A549 (cell line): Measurements from ENCODE around the gene APH1B.
"Not testable (repeated sequence)": the region's sequence is repeated elsewhere in the genome, so short reads cannot be mapped to it uniquely, and the experiment has no call there.

Source experiments
- BHLHE40 ChIP-seq: IDR thresholded peaks from 2 replicates; pipeline ENCODE4 v1.6.1; 2012; ENCODE audit warnings: low read depth, low read length, inconsistent platforms
- CTCF ChIP-seq: fragments of >200 bp; sonication (Bioruptor Twin); formaldehyde crosslinking; IDR thresholded peaks from 3 replicates; pipeline ENCODE4 v1.5.1; 2016
- EP300 ChIP-seq, 2 experiments: fragments of >200 bp; sonication (Bioruptor Twin); formaldehyde crosslinking; IDR thresholded peaks; 2 replicates in 1 of 2; 3 replicates in 1 of 2; pipeline ENCODE4 v1.6.1; 2016 to 2017
- HOXA7 ChIP-seq: fragments of 250-450 bp; sonication (Bioruptor Pico); IDR thresholded peaks from 2 replicates; pipeline ENCODE4 v1.5.0; 2020; ENCODE audit warnings: mild to moderate bottlenecking, moderate library complexity
- MAZ ChIP-seq: fragments of 150-350 bp; IDR thresholded peaks from 2 replicates; pipeline ENCODE4 v1.6.1; 2014; ENCODE audit warnings: antibody characterized with exemption, low read depth, low read length, borderline replicate concordance
- NR3C1 ChIP-seq: fragments of >200 bp; sonication (Bioruptor Twin); formaldehyde crosslinking; IDR thresholded peaks from 3 replicates; pipeline ENCODE4 v1.6.1; 2017
- PBX3 ChIP-seq: IDR thresholded peaks from 2 replicates; pipeline ENCODE4 v1.6.1; 2012
- POLR2A ChIP-seq: IDR thresholded peaks from 2 replicates; pipeline ENCODE4 v1.6.1; 2012; ENCODE audit warnings: mild to moderate bottlenecking, low read length
- POLR2AphosphoS2 ChIP-seq: conservative IDR thresholded peaks from 2 replicates; pipeline ENCODE4 v1.6.1; 2012; ENCODE audit warnings: low read length, improper control_type of control experiment, inconsistent platforms
- RAD21 ChIP-seq, 2 experiments: fragments of >200 bp in 1 of 2; sonication (Bioruptor Twin) in 1 of 2; formaldehyde crosslinking in 1 of 2; IDR thresholded peaks in 1 of 2; conservative IDR thresholded peaks in 1 of 2; 2 replicates in 1 of 2; 3 replicates in 1 of 2; pipeline ENCODE4 v1.6.1; 2012 to 2018; ENCODE audit warnings: inconsistent platforms in 1 of 2
- RCOR1 ChIP-seq: fragments of 150-350 bp; IDR thresholded peaks from 2 replicates; pipeline ENCODE4 v1.6.1; 2014; ENCODE audit warnings: antibody characterized with exemption, low read length, low read depth
- SMC3 ChIP-seq: fragments of >200 bp; sonication (Bioruptor Twin); formaldehyde crosslinking; IDR thresholded peaks from 3 replicates; pipeline ENCODE4 v1.6.1; 2018; ENCODE audit warnings: inconsistent platforms
- USF2 ChIP-seq: fragments of 450-650 bp; IDR thresholded peaks from 2 replicates; pipeline ENCODE4 v1.6.1; 2014; ENCODE audit warnings: antibody characterized with exemption

- not testable (repeated sequence) for TF ChIP-seq MAZ; CTCF; POLR2A; NR3C1; EP300 (IDR thresholded peaks at IDR 0.05); PBX3; BHLHE40; RCOR1; RAD21 (conservative IDR thresholded peaks at IDR 0.05 in 1 of 2, IDR thresholded peaks at IDR 0.05 in 1 of 2); USF2; SMC3; POLR2AphosphoS2; HOXA7 (CRISPR knock-in tag)
Measured at GRCh38 chr15:63320981-63321380, 43.6 kb downstream of the APH1B start.
